GM18520 (cell line): ENCODE measurements around the gene CACFD1.

Experiments
- ATAC-seq: cut with Tn5 transposase; IDR thresholded peaks from one replicate; pipeline ENCODE4 v1.9.1; 2021; ENCODE audit not compliant: unreplicated experiment

CACFD1 gene

DNA sequence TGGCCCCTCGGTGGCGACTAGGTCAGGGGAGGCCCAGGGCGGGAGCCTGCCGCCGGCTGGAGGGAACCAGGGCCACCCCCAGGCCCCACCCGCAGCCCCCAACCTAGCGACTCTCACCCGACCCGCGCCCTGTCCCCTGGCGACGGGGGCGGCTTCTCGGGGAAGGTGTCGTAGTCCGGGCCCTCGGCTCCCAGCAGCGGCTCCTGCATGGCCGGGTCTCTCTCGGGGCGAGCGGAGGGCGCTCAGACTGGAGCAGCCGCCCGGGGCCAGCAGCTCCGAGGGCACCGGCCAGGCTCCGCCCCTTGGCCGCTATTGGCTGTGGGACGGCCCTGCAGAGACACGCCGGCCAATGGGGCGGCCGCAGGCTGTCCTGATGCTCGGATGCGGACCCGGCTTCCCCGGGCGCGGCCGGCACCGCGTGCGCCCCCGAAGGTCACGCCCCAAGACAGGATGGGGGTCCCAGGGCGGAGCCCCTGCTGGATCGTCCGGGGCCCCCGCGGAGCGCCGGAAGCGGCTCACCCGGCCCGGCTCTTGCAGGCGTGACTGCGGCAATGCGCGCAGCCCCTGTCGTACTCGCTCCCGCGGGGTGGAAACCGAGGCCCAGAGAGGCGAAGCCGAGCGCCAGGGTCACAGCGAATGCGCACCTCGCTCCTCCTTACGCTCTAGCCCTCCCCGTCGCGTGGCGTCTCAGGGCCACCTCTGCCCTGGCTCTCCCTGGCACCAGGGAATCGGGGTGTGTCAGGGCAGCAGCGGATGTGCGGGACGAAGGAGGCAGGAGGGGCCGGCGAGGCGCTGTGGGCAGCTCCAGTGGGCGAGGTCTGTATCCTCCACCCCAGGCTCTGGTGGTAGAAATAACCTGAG is 19.3 kb downstream of the CACFD1 start, which contains the start of gene SLC2A6:
SLC2A6 (minus strand) TSS at position 249 of the 861 bp plus-strand sequence; CDS start at position 209, 40 bp downstream.
- ATAC-seq, result peak; percentile 89

GRCh38 chr9:133483611-133484010 is 23.8 kb downstream of the CACFD1 start:
- no peak for ATAC-seq

DNA sequence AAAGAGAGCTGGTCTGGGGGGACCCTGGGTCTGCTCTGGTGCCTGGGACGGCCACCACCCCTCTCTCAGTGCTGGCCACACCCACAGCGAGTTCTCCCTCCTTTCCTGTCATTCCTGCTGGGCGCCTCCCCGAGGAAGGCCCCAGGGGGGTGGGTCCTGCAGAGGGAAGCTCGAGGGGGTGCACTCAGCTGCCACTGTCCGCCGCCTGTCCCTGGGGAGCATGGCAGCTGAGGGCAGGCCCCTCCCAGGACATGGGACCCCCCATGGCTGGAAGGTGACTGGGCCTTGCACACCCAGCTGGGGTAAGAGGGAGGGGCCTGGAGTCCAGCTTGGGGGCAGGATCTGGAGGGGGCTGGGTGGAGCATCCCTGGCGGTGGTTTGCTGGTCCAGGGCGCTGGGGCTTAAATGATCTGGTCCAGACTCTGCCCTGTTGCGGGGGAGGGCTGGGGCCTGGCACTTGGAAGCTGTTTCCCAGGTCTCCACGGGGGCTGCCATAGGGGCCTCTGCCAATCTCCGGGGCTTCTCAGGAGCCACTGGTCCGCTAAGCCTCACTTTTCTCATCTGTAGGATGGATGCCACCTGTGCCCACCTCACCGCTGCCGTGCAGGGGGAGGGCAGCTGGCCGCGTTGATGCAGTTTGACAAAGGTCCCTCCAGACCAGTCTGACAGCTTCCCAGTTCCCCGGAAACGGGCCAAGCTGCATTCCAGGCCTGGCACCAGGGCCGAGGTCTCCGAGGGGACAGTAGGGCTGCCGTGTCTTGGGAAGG is 25.1 kb downstream of the CACFD1 start:
- ATAC-seq, result no peak

GRCh38 chr9:133485531-133486260 is 25.9 kb downstream of the CACFD1 start:
- no peak for ATAC-seq

GRCh38 chr9:133487331-133487725 is 27.6 kb downstream of the CACFD1 start:
- no peak for ATAC-seq

GRCh38 chr9:133488686-133489252 is 29.0 kb downstream of the CACFD1 start:
- ATAC-seq, result no peak

DNA sequence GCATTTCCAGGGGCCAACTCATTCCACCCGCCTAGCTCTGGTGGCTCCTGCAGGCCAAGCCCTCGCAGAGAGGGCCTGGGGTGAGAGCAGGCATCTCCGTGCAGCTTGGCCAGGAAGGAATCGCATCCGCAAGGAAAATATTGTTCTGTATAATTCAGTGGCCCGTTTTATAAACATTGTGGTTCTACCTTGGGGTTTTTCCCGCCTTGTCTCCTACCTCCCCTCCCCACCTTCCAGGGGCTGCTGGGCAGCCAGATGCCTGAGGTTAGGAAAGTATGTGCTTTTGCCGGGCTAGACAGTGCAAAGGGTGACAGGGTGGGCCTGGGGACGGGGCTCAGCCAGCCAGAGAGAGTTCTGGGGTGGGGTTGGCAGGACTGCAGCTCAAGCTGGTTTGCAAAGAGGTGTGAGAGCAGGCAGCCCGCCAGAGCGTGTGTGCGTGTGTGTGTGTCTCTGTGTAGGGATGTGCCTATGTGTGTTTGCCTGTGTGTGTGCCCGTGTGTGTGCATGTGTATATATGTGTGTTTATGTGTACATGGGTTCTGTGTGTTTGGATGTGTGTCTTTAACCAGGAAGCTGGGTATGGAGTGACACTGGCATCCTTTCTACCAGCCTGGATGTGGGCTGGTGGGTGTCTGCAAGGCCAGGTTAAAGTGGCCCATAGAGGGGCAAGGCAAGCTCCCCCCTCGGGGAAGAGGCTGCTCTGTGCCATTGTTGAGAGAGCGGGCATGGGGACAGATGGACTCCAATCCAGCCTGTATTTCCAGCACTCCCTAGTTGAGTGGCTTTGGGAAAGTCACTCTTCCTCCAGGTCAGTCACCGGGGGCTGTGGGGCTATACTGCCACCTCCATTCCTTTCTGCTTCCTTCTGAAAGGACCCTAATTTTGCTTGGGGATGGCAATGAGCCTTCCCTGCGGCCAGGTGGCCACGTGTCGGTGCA is 29.7 kb downstream of the CACFD1 start:
- ATAC-seq, result no peak

GRCh38 chr9:133490201-133490681 is 30.5 kb downstream of the CACFD1 start:
- ATAC-seq, result no peak

GRCh38 chr9:133490865-133491655 is 31.3 kb downstream of the CACFD1 start:
- ATAC-seq, result no peak

GRCh38 chr9:133491656-133491925 is 31.8 kb downstream of the CACFD1 start:
- no peak for ATAC-seq

- ATAC-seq, result no peak
Measured at GRCh38 chr9:133492061-133493021, 32.6 kb downstream of the CACFD1 start.

- no peak for ATAC-seq
Measured at GRCh38 chr9:133493428-133493827, 33.6 kb downstream of the CACFD1 start.

- ATAC-seq, result no peak
Measured at GRCh38 chr9:133493845-133494540, 34.2 kb downstream of the CACFD1 start.

DNA sequence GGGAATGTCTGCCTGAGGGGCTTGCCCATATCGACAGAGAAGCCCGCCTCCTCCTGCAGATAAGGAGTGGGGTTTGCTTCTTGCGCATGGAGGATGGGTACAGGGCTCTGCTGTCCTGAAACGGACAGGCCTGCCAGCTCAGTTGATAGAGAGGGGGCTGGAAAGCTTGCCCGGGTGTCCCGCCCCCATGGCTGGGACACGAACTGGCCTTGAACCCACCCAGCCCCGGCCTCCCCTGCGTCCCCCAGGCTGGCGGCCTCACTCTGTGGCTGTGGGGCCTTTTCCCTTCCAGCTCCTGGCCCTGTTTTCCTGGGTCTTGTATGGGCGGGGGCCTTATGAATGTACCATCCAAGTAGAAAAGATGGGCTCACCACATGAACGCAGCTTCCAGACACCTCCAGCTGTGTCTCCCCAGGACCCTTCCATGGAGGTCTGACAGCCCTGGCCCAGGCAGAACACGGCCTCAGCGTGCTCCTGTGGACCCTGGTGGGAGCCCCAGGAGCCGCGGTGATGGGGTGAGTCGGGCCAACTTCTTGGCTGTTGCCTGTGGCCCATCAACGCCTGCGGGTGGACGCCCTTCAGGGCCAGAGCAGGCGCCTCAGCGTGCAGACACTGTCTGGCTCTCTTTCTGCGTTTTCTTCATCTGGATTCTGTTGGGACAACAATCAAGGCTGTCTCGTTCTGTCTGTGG is 35.0 kb downstream of the CACFD1 start:
- ATAC-seq, result no peak

- ATAC-seq, result no peak
Measured at GRCh38 chr9:133495327-133496293, 35.8 kb downstream of the CACFD1 start.
